Esophagus muscularis mucosa (tissue), 4 donors: Measurements from ENCODE around the gene FERMT2. TPM values are rescaled to one million over a fixed set of nuclear protein-coding genes. Genes with fewer than 3 reads are reported as not detected.

ENCODE experiments used
- DNase-seq: peaks from one replicate; pipeline ENCODE4 v3.0.0-alpha.2; 2017; ENCODE audit errors: extremely low spot score
- H3K27ac ChIP-seq, 4 donors: fragments of 200-600 bp; sonication (generic); replicated peaks in 1 of 4; 1 replicate in 3 of 4; 2 replicates in 1 of 4; pipeline ENCODE4 v1.5.1; 2016 to 2019; ENCODE audit warnings: mild to moderate bottlenecking in 1 of 4
- H3K27me3 ChIP-seq, 4 donors: fragments of 200-600 bp; sonication (generic); one replicate each; pipeline versions ENCODE4 v1.5.1 to v1.6.0; 2016 to 2019
- H3K36me3 ChIP-seq, 4 donors: fragments of 200-600 bp; sonication (generic); one replicate each; pipeline ENCODE4 v1.5.1; 2016 to 2019
- H3K4me1 ChIP-seq, 4 donors: fragments of 200-600 bp; sonication (generic); one replicate each; pipeline ENCODE4 v1.5.1; 2016 to 2019
- H3K4me3 ChIP-seq, 4 donors: fragments of 200-600 bp; sonication (generic); 1 replicate in 2 of 4; 2 replicates in 2 of 4; pipeline ENCODE4 v1.5.1; 2016 to 2019; ENCODE audit warnings: mild to moderate bottlenecking in 4 of 4, moderate library complexity in 1 of 4
- H3K9me3 ChIP-seq, 4 donors: fragments of 200-600 bp; sonication (generic); 1 replicate in 3 of 4; 2 replicates in 1 of 4; pipeline ENCODE4 v1.5.1; 2016 to 2019
- EP300 ChIP-seq: sonication (generic); formaldehyde crosslinking; IDR thresholded peaks from one replicate; pipeline ENCODE4 v1.6.1; 2017; ENCODE audit warnings: antibody characterized with exemption
- POLR2A ChIP-seq: fragments of 450-650 bp; IDR thresholded peaks from one replicate; pipeline ENCODE4 v1.6.1; 2017; ENCODE audit warnings: antibody characterized with exemption, moderate library complexity, mild to moderate bottlenecking, low read depth
- POLR2AphosphoS5 ChIP-seq, 2 donors: sonication (generic); formaldehyde crosslinking; IDR thresholded peaks; one replicate each; pipeline ENCODE4 v1.6.1; 2017; ENCODE audit warnings: antibody characterized with exemption in 2 of 2
- WGBS: methylation state at CpG from one replicate; pipeline ENCODE4 v1.1.5; 2018; 5-methylcytosine and 5-hydroxymethylcytosine counted together
- intact Hi-C: fragments of 100-400 bp; cut with DNase I; formaldehyde crosslinking; loops from one replicate; pipeline ENCODE4 v1.15.1; 2023
- total RNA-seq, 4 donors: library from RNA; depleted of rRNA; stranded (reverse); fragments of >200 nt; gene quantifications; one replicate each; pipeline versions ENCODE4 v1.1.0 to v1.2.1, GENCODE V29; 2016
- TF ChIP-seq, protein P1 (sequence below), 3 experiments: fragments of 200-600 bp in 2 of 3; fragments of 450-650 bp in 1 of 3; sonication (generic) in 2 of 3; IDR thresholded peaks; one replicate each; pipeline ENCODE4 v1.5.1; 2017 to 2019; ENCODE audit warnings: antibody characterized with exemption in 3 of 3, mild to moderate bottlenecking in 2 of 3, moderate library complexity in 1 of 3

Gene FERMT2
- total RNA-seq, 4 donors from 2014 or later: 293 to 397 (median 370) TPM

DNA sequence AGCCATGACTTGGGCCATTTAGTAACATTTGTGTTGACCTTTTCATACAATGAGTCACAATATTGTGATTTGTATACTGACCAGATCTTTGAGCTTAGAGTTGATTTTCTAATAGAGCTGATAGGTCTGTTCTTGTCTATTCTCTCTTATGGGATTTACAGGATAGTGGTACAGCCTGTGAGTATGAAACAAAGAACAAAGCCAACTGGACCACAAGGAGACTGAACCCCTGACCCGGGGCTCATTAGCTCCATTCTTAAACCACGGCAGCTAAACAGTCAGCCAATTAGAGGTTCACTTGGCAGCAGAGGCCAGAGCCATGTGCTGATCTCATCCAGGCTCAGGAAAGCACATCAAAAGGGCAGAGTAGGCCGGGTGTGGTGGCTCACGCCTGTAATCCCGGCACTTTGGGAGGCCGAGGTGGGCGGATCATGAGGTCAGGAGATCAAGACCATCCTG is 100.4 kb downstream of the FERMT2 start:
- Histone ChIP-seq H3K4me3 (no peak overlapping the region), H3K4me1 (peaks cover 0 to 8% (median under 1%) of the 10 kb centered on the region in 4 donors), H3K27ac (no peak overlapping the region), H3K27me3 (no peaks in the 10 kb centered on the region), H3K9me3 (no peaks in the 10 kb centered on the region), H3K36me3 (peaks cover 0 to 8% (median 1%) of the 10 kb centered on the region in 4 donors)
- WGBS: 92% methylated on average over 7 of the region's 7 CpGs
- no peak for TF ChIP-seq EP300
- no peak for TF ChIP-seq POLR2A
- TF ChIP-seq POLR2AphosphoS5 (IDR thresholded peaks at IDR 0.05): no peak
- TF ChIP-seq, protein P1, sequence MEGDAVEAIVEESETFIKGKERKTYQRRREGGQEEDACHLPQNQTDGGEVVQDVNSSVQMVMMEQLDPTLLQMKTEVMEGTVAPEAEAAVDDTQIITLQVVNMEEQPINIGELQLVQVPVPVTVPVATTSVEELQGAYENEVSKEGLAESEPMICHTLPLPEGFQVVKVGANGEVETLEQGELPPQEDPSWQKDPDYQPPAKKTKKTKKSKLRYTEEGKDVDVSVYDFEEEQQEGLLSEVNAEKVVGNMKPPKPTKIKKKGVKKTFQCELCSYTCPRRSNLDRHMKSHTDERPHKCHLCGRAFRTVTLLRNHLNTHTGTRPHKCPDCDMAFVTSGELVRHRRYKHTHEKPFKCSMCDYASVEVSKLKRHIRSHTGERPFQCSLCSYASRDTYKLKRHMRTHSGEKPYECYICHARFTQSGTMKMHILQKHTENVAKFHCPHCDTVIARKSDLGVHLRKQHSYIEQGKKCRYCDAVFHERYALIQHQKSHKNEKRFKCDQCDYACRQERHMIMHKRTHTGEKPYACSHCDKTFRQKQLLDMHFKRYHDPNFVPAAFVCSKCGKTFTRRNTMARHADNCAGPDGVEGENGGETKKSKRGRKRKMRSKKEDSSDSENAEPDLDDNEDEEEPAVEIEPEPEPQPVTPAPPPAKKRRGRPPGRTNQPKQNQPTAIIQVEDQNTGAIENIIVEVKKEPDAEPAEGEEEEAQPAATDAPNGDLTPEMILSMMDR (IDR thresholded peaks at IDR 0.05): no peak
- intact Hi-C loops: no loop called here
- no peak for DNase-seq

DNA sequence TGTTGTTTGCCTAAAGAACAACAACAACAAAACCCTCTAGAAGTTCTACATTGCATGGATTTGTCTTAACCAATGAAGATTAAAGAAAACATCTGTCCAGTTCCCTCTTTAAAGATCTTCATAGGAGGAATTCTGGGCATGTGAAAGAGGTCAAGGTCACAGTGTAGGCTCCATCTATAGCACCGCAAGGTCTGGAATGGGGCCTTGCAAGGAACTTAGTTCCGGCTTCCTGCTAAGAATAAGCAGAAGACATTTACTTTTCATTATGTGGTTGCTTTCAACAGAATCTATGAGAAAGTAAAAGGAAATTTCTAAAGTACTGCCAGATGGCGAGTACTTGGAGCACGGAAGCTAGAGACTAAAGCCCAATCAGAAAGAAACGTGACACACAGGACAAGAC is 102.2 kb downstream of the FERMT2 start:
- intact Hi-C loops: no loop called here
- no peak for TF ChIP-seq EP300
- no peak for TF ChIP-seq POLR2A
- no peak for TF ChIP-seq POLR2AphosphoS5 (IDR thresholded peaks at IDR 0.05)
- TF ChIP-seq, protein P1 (IDR thresholded peaks at IDR 0.05): no peak
- WGBS: 95% methylated on average over 5 of the region's 5 CpGs

DNA sequence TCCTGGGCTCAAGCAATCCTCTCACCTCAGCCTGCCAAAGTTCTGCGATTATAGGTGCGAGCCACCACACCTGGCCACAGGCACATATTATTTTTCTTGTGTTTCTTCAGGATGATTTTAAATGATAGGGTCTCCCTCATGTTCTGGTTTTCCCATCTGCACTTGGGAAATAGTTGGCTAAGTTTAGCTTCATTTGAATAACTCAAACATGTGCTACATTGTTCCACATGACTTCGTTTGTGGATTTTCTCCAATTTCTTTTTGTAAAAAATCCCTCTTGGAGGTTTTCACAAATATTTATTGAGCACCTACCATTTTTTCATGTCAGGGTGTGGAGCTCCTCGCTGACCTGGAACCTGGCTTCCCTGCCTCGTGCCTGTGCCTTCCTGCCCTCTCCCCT is 104.3 kb downstream of the FERMT2 start:
- Histone ChIP-seq H3K4me1 (peaks cover 12 to 20% (median 13%) of the 10 kb centered on the region in 4 donors), H3K4me3 (no peak overlapping the region), H3K27ac (no peak overlapping the region), H3K36me3 (no peaks in the 10 kb centered on the region), H3K27me3 (no peaks in the 10 kb centered on the region), H3K9me3 (no peaks in the 10 kb centered on the region)
- TF ChIP-seq, protein P1 (IDR thresholded peaks at IDR 0.05): no peak
- no peak for TF ChIP-seq EP300
- TF ChIP-seq POLR2A: no peak
- TF ChIP-seq POLR2AphosphoS5 (IDR thresholded peaks at IDR 0.05): no peak
- intact Hi-C loops: no loop called here
- DNase-seq: no peak
- 77% methylated on average over 5 of the region's 5 CpGs for WGBS

More for the DNA sequence above, 102.2 kb downstream of the FERMT2 start:
- Histone ChIP-seq H3K27ac (no peak overlapping the region), H3K4me1 (peaks cover 12 to 20% (median 16%) of the 10 kb centered on the region in 4 donors), H3K4me3 (no peak overlapping the region), H3K9me3 (no peaks in the 10 kb centered on the region), H3K36me3 (no peaks in the 10 kb centered on the region), H3K27me3 (no peaks in the 10 kb centered on the region)
- no peak for DNase-seq

DNA sequence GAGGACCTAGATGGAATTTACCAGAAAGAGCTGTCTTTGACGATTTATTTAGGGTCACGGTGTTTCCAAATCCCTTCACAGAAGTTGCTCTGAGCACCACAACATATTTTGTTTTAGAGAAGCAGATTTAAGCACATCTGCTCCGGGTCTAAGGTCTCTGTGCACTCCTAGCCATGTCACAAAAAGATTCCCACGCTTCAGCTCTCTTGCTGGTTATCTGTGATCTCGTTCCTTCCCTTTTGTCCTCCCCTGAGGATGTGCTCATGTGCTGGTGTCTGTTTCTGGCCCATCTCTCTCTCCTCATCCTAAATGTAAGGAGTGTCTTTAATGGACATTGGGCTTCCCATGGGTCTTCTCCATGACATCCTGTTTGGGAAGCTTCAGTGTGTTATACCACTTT is 105.8 kb downstream of the FERMT2 start:
- no peaks in the 10 kb centered on the region for H3K36me3 ChIP-seq
- H3K4me1 ChIP-seq: peaks cover 12 to 33% (median 22%) of the 10 kb centered on the region in 4 donors
- no peaks in the 10 kb centered on the region for H3K9me3 ChIP-seq
- peak overlapping the region in 1 of 4 donors; percentile 6 for H3K4me3 ChIP-seq
- TF ChIP-seq POLR2AphosphoS5 (IDR thresholded peaks at IDR 0.05) (no peak), EP300 (no peak), POLR2A (no peak)
- TF ChIP-seq, protein P1 (IDR thresholded peaks at IDR 0.05): no peak
- H3K27me3 ChIP-seq: no peaks in the 10 kb centered on the region
- intact Hi-C loops: no loop called here
- DNase-seq: no peak
- peak overlapping the region; percentile 49 to 67 (median 54) for H3K27ac ChIP-seq
- 74% methylated on average over 5 of the region's 5 CpGs for WGBS
